ENCODE results near the gene ITPKB.

The ITPKB gene

GRCh38 chr1:226647719-226648118 is 91.4 kb downstream of the ITPKB start:
- Histone ChIP-seq H3K27ac (ENCODE audit: low read depth, low read length, poor library complexity, severe bottlenecking) (no peak overlapping the region), H3K4me3 (ENCODE audit: low read depth, low read length, poor library complexity, severe bottlenecking) (no peak overlapping the region), H3K79me2 (ENCODE audit: insufficient read depth, low read length) (no peaks in the 10 kb centered on the region), H3K36me3 (ENCODE audit: insufficient read depth, low read length) (peaks cover 53% of the 10 kb centered on the region), H3K4me2 (ENCODE audit: low read length) (no peak overlapping the region), H3K27me3 (ENCODE audit: insufficient read depth, low read length) (no peaks in the 10 kb centered on the region), H4K20me1 (ENCODE audit: insufficient read depth, low read length) (no peaks in the 10 kb centered on the region), H3K4me1 (ENCODE audit: insufficient read depth, low read length, severe bottlenecking) (peaks cover 43% of the 10 kb centered on the region), H3K9me2 (ENCODE audit: low read depth, low read length) (no peaks in the 10 kb centered on the region), H3F3A (ENCODE audit: insufficient read depth, low read length) (no peaks in the 10 kb centered on the region), H3K9me3 (ENCODE audit: low read length) (no peaks in the 10 kb centered on the region), H3K9ac (ENCODE audit: low read length) (no peak overlapping the region), H2AFZ (ENCODE audit: low read length) (no peak overlapping the region)
- TF ChIP-seq CTCF (IDR thresholded peaks at IDR 0.05; ENCODE audit: low read length), result no peak
- no peak for TF ChIP-seq EZH2 (IDR thresholded peaks at IDR 0.05; ENCODE audit: borderline replicate concordance, low read length)

GRCh38 chr1:226646870-226647449 is 92.1 kb downstream of the ITPKB start:
- H3K9ac ChIP-seq (ENCODE audit: low read length), result no peak overlapping the region
- H3K27me3 ChIP-seq (ENCODE audit: insufficient read depth, low read length), result no peaks in the 10 kb centered on the region
- peaks cover 61% of the 10 kb centered on the region for H3K36me3 ChIP-seq (ENCODE audit: insufficient read depth, low read length)
- H3F3A ChIP-seq (ENCODE audit: insufficient read depth, low read length), result no peaks in the 10 kb centered on the region
- H3K4me1 ChIP-seq (ENCODE audit: insufficient read depth, low read length, severe bottlenecking), result peaks cover 44% of the 10 kb centered on the region
- no peaks in the 10 kb centered on the region for H3K9me3 ChIP-seq (ENCODE audit: low read length)
- H3K4me2 ChIP-seq (ENCODE audit: low read length), result no peak overlapping the region
- H4K20me1 ChIP-seq (ENCODE audit: insufficient read depth, low read length), result no peaks in the 10 kb centered on the region
- TF ChIP-seq EZH2 (IDR thresholded peaks at IDR 0.05; ENCODE audit: borderline replicate concordance, low read length), result no peak
- TF ChIP-seq CTCF (IDR thresholded peaks at IDR 0.05; ENCODE audit: low read length), result no peak
- H3K9me2 ChIP-seq (ENCODE audit: low read depth, low read length), result no peaks in the 10 kb centered on the region
- H3K79me2 ChIP-seq (ENCODE audit: insufficient read depth, low read length), result no peaks in the 10 kb centered on the region
- H3K4me3 ChIP-seq (ENCODE audit: low read depth, low read length, poor library complexity, severe bottlenecking), result no peak overlapping the region
- H3K27ac ChIP-seq (ENCODE audit: low read depth, low read length, poor library complexity, severe bottlenecking), result peak overlapping the region; percentile 31
- no peak overlapping the region for H2AFZ ChIP-seq (ENCODE audit: low read length)

DNA sequence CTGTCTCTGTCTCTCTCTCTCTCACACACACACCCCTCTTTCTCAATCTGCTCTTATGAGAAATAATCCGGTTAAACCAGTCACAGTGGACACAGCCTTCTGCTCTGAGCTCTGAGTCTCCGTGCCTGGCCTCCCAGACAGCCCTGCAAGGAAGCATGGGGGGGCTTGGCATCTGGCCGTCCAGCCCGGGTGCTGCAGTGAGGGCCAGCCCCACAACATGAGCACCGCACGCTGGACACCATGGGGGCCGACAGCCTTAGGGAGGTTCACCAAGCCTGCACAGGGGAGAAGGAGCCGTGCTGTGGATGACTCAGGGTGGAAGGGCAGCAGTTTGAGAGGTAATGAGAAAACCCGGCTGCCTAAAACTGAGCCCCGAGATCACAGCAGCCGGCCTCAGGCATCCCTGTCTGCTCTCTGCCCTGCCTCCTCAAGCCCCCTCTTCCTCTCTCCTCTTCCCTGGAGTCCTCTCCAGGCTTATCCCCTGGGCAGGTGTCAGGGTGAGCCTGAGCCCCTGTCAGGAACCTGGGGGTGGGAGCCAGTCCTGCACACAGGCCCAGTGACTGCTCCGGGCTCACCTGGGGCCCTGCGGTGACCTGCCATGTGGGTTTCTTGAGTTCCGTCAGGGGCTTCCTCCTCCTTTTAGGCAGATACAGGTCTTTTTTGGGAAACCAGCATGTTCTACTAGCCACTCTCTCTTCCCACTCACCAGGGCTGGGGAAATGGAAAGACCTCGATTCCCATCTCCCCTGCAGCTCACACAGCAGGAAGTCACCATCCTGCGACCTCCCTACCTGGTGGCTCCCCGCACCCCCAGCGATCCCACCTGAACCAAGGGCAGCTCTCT is 92.8 kb downstream of the ITPKB start:
- Histone ChIP-seq H2AFZ (ENCODE audit: low read length) (no peak overlapping the region), H3K36me3 (ENCODE audit: insufficient read depth, low read length) (peaks cover 68% of the 10 kb centered on the region), H3K4me1 (ENCODE audit: insufficient read depth, low read length, severe bottlenecking) (peaks cover 51% of the 10 kb centered on the region)

More for the DNA sequence above, 92.8 kb downstream of the ITPKB start:
- Histone ChIP-seq H3K9me2 (ENCODE audit: low read depth, low read length) (no peaks in the 10 kb centered on the region), H3K4me3 (ENCODE audit: low read depth, low read length, poor library complexity, severe bottlenecking) (no peak overlapping the region), H3K9me3 (ENCODE audit: low read length) (no peaks in the 10 kb centered on the region), H3F3A (ENCODE audit: insufficient read depth, low read length) (no peaks in the 10 kb centered on the region), H3K27me3 (ENCODE audit: insufficient read depth, low read length) (no peaks in the 10 kb centered on the region), H3K9ac (ENCODE audit: low read length) (no peak overlapping the region; the same call in 1 of the 2 replicates), H3K27ac (ENCODE audit: low read depth, low read length, poor library complexity, severe bottlenecking) (peak overlapping the region; percentile 81), H4K20me1 (ENCODE audit: insufficient read depth, low read length) (no peaks in the 10 kb centered on the region), H3K79me2 (ENCODE audit: insufficient read depth, low read length) (no peaks in the 10 kb centered on the region), H3K4me2 (ENCODE audit: low read length) (no peak overlapping the region)
- TF ChIP-seq EZH2 (IDR thresholded peaks at IDR 0.05; ENCODE audit: borderline replicate concordance, low read length) (no peak), CTCF (IDR thresholded peaks at IDR 0.05; ENCODE audit: low read length) (no peak)
